GM18870 (cell line): ENCODE results near the gene DOCK4.
"Not testable (repeated sequence)": the region's sequence is repeated elsewhere in the genome, so short reads cannot be mapped to it uniquely, and the experiment has no call there.

Experiments used
- ATAC-seq: cut with Tn5 transposase; IDR thresholded peaks from one replicate; pipeline ENCODE4 v1.9.1; 2021; ENCODE audit warnings: moderate library complexity; ENCODE audit not compliant: unreplicated experiment

DOCK4 gene

GRCh38 chr7:111914291-111914690 lies 291.9 kb downstream of the DOCK4 start:
- ATAC-seq: no peak

- ATAC-seq: no peak
Measured at GRCh38 chr7:111911166-111911961, 294.8 kb downstream of the DOCK4 start.

GRCh38 chr7:111910656-111911055 lies 295.5 kb downstream of the DOCK4 start:
- ATAC-seq: no peak

GRCh38 chr7:111908673-111909072 lies 297.5 kb downstream of the DOCK4 start:
- not testable (repeated sequence) for ATAC-seq

- no peak for ATAC-seq
Measured at GRCh38 chr7:111903797-111904196, 302.4 kb downstream of the DOCK4 start.

GRCh38 chr7:111903016-111903415 lies 303.2 kb downstream of the DOCK4 start:
- no peak for ATAC-seq

GRCh38 chr7:111900283-111900682 lies 305.9 kb downstream of the DOCK4 start:
- ATAC-seq: no peak

- ATAC-seq: no peak
Measured at GRCh38 chr7:111895049-111895448, 311.1 kb downstream of the DOCK4 start.

- no peak for ATAC-seq
Measured at GRCh38 chr7:111894518-111894917, 311.7 kb downstream of the DOCK4 start.

GRCh38 chr7:111893190-111893589 lies 313.0 kb downstream of the DOCK4 start:
- no peak for ATAC-seq

- no peak for ATAC-seq
Measured at GRCh38 chr7:111892588-111892987, 313.6 kb downstream of the DOCK4 start.

- no peak for ATAC-seq
Measured at GRCh38 chr7:111887734-111888133, 318.5 kb downstream of the DOCK4 start.

- ATAC-seq: no peak
Measured at GRCh38 chr7:111886233-111886632, 320.0 kb downstream of the DOCK4 start.

- ATAC-seq: no peak
Measured at GRCh38 chr7:111883241-111883640, 323.0 kb downstream of the DOCK4 start.

- no peak for ATAC-seq
Measured at GRCh38 chr7:111878785-111879184, 327.4 kb downstream of the DOCK4 start.

GRCh38 chr7:111877931-111878330 lies 328.3 kb downstream of the DOCK4 start:
- no peak for ATAC-seq

GRCh38 chr7:111873963-111874690 lies 332.1 kb downstream of the DOCK4 start:
- no peak for ATAC-seq

GRCh38 chr7:111873326-111873646 lies 332.9 kb downstream of the DOCK4 start:
- ATAC-seq: no peak

- no peak for ATAC-seq
Measured at GRCh38 chr7:111872450-111873325, 333.5 kb downstream of the DOCK4 start.

- ATAC-seq: no peak
Measured at GRCh38 chr7:111871283-111871682, 334.9 kb downstream of the DOCK4 start.

GRCh38 chr7:111869280-111869679 lies 336.9 kb downstream of the DOCK4 start:
- ATAC-seq: no peak
